Right lobe of liver (tissue), 4 donors: ENCODE results near the gene SLC24A3.

Experiments
- CTCF ChIP-seq, 4 donors: fragments of 200-600 bp in 3 of 4; fragments of 450-650 bp in 1 of 4; IDR thresholded peaks; one replicate each; pipeline versions ENCODE4 v1.5.1 to v1.8.0; 2016 to 2022; ENCODE audit warnings: antibody characterized with exemption in 4 of 4, mild to moderate bottlenecking in 2 of 4
- POLR2A ChIP-seq: fragments of 450-650 bp; IDR thresholded peaks from one replicate; pipeline ENCODE4 v1.6.1; 2017; ENCODE audit warnings: antibody characterized with exemption, mild to moderate bottlenecking
- donor health status: DM: no; HTN: no; CAD: no.
- donor health status: DM: no; HTN: no; CAD: no.
- donor health status: DM: no; HTN: yes; CAD: no.

- TF ChIP-seq CTCF (IDR thresholded peaks at IDR 0.05) (no peak), POLR2A (no peak)
Observed at GRCh38 chr20:19524691-19525090, 312.2 kb downstream of the SLC24A3 start.
